Measurements from ENCODE around the gene HSBP1L1.

The HSBP1L1 gene

GRCh38 chr18:79941473-79942119, 22.8 kb upstream of the HSBP1L1 start:
- Histone ChIP-seq H2BK12ac (ENCODE audit: low read length) (no peak overlapping the region), H4K91ac (ENCODE audit: low read depth, low read length, poor library complexity) (no peak overlapping the region), H3K23ac (ENCODE audit: low read depth, low read length, poor library complexity) (peak overlapping the region; percentile 77), H3K79me1 (ENCODE audit: low read depth, low read length) (peaks cover 9% of the 10 kb centered on the region), H2AK5ac (ENCODE audit: low read depth, low read length) (no peak overlapping the region), H3K14ac (ENCODE audit: low read length) (peak overlapping the region; percentile 3), H2BK15ac (ENCODE audit: low read length) (no peak overlapping the region), H3K27me3 (ENCODE audit: control insufficient read depth in 3 of 3, insufficient read depth in 3 of 3, low read depth in 1 of 3, low read length in 3 of 3) (no peaks in the 10 kb centered on the region), H3K4me3 (ENCODE audit: low read length in 2 of 2) (no peak overlapping the region), H3K4me1 (ENCODE audit: control insufficient read depth in 2 of 2, insufficient read depth in 1 of 2, low read depth in 1 of 2, low read length in 2 of 2) (peaks cover 0 to 5% of the 10 kb centered on the region in 2 donors), H2BK120ac (ENCODE audit: low read depth, low read length) (no peak overlapping the region), H3K27ac (replicated peaks; ENCODE audit: low read length) (no peak overlapping the region), H3K36me3 (replicated peaks in 1 of 2; ENCODE audit: control insufficient read depth in 2 of 2, insufficient read depth in 2 of 2, low read length in 2 of 2) (peaks cover 8 to 58% of the 10 kb centered on the region in 2 donors), H4K8ac (ENCODE audit: low read depth, low read length) (no peak overlapping the region), H3K4me2 (ENCODE audit: insufficient read depth, low read length, poor library complexity, severe bottlenecking) (no peak overlapping the region), H3K4ac (ENCODE audit: low read length) (no peak overlapping the region), H2AFZ (ENCODE audit: low read length) (no peak overlapping the region), H3K9me3 (replicated peaks in 1 of 2; ENCODE audit: control insufficient read depth in 2 of 2, insufficient read depth in 1 of 2, low read depth in 1 of 2, low read length in 2 of 2) (peaks cover 0 to 11% of the 10 kb centered on the region in 2 donors), H3K18ac (ENCODE audit: low read length) (no peak overlapping the region), H2BK5ac (ENCODE audit: low read length) (no peak overlapping the region), H3K9ac (ENCODE audit: low read depth, low read length, poor library complexity) (no peak overlapping the region)
- no peak for DNase-seq (ENCODE audit: low spot score)
- WGBS, 2 donors (ENCODE audit: extremely low coverage in 2 of 2, insufficient read length in 2 of 2, insufficient replicate concordance in 1 of 2) = no CpG with 5 or more reads among the region's 16 CpGs

GRCh38 chr18:79942211-79942610, 22.2 kb upstream of the HSBP1L1 start:
- Histone ChIP-seq H2AK5ac (ENCODE audit: low read depth, low read length) (no peak overlapping the region), H2BK12ac (ENCODE audit: low read length) (no peak overlapping the region), H2AFZ (ENCODE audit: low read length) (no peak overlapping the region), H3K14ac (ENCODE audit: low read length) (no peak overlapping the region), H2BK5ac (ENCODE audit: low read length) (no peak overlapping the region), H3K27ac (replicated peaks; ENCODE audit: low read length) (no peak overlapping the region), H4K91ac (ENCODE audit: low read depth, low read length, poor library complexity) (no peak overlapping the region), H3K79me1 (ENCODE audit: low read depth, low read length) (peaks cover 9% of the 10 kb centered on the region), H3K36me3 (replicated peaks in 1 of 2; ENCODE audit: control insufficient read depth in 2 of 2, insufficient read depth in 2 of 2, low read length in 2 of 2) (peaks cover 8 to 57% of the 10 kb centered on the region in 2 donors), H3K9me3 (replicated peaks in 1 of 2; ENCODE audit: control insufficient read depth in 2 of 2, insufficient read depth in 1 of 2, low read depth in 1 of 2, low read length in 2 of 2) (peaks cover 0 to 11% of the 10 kb centered on the region in 2 donors), H3K18ac (ENCODE audit: low read length) (no peak overlapping the region), H4K8ac (ENCODE audit: low read depth, low read length) (no peak overlapping the region), H2BK15ac (ENCODE audit: low read length) (no peak overlapping the region), H3K27me3 (ENCODE audit: control insufficient read depth in 3 of 3, insufficient read depth in 3 of 3, low read depth in 1 of 3, low read length in 3 of 3) (no peaks in the 10 kb centered on the region), H3K23ac (ENCODE audit: low read depth, low read length, poor library complexity) (no peak overlapping the region), H3K4me2 (ENCODE audit: insufficient read depth, low read length, poor library complexity, severe bottlenecking) (no peak overlapping the region), H3K4me1 (ENCODE audit: control insufficient read depth in 2 of 2, insufficient read depth in 1 of 2, low read depth in 1 of 2, low read length in 2 of 2) (peaks cover 0 to 5% of the 10 kb centered on the region in 2 donors), H2BK120ac (ENCODE audit: low read depth, low read length) (no peak overlapping the region), H3K9ac (ENCODE audit: low read depth, low read length, poor library complexity) (no peak overlapping the region), H3K4me3 (ENCODE audit: low read length in 2 of 2) (no peak overlapping the region), H3K4ac (ENCODE audit: low read length) (no peak overlapping the region)
- WGBS, 2 donors (ENCODE audit: extremely low coverage in 2 of 2, insufficient read length in 2 of 2, insufficient replicate concordance in 1 of 2) = no CpG with 5 or more reads among the region's 7 CpGs
- no peak for DNase-seq (ENCODE audit: low spot score)

GRCh38 chr18:79942786-79943607, 21.4 kb upstream of the HSBP1L1 start:
- no peak overlapping the region for H4K91ac ChIP-seq (ENCODE audit: low read depth, low read length, poor library complexity)
- no peak overlapping the region for H3K4ac ChIP-seq (ENCODE audit: low read length)
- H3K79me1 ChIP-seq (ENCODE audit: low read depth, low read length) = peaks cover 12% of the 10 kb centered on the region
- H3K27me3 ChIP-seq (ENCODE audit: control insufficient read depth in 3 of 3, insufficient read depth in 3 of 3, low read depth in 1 of 3, low read length in 3 of 3) = no peaks in the 10 kb centered on the region
- no peak overlapping the region for H3K4me3 ChIP-seq (ENCODE audit: low read length in 2 of 2)
- H2BK15ac ChIP-seq (ENCODE audit: low read length) = no peak overlapping the region
- H3K4me1 ChIP-seq (ENCODE audit: control insufficient read depth in 2 of 2, insufficient read depth in 1 of 2, low read depth in 1 of 2, low read length in 2 of 2) = peaks cover 0 to 5% of the 10 kb centered on the region in 2 donors
- no peak overlapping the region for H3K18ac ChIP-seq (ENCODE audit: low read length)
- H2BK5ac ChIP-seq (ENCODE audit: low read length) = peak overlapping the region; percentile 5
- no peak overlapping the region for H2BK120ac ChIP-seq (ENCODE audit: low read depth, low read length)
- H3K9ac ChIP-seq (ENCODE audit: low read depth, low read length, poor library complexity) = no peak overlapping the region
- no peak overlapping the region for H3K14ac ChIP-seq (ENCODE audit: low read length)
- peaks cover 0 to 4% of the 10 kb centered on the region in 2 donors for H3K9me3 ChIP-seq (replicated peaks in 1 of 2; ENCODE audit: control insufficient read depth in 2 of 2, insufficient read depth in 1 of 2, low read depth in 1 of 2, low read length in 2 of 2)
- peaks cover 8 to 58% of the 10 kb centered on the region in 2 donors for H3K36me3 ChIP-seq (replicated peaks in 1 of 2; ENCODE audit: control insufficient read depth in 2 of 2, insufficient read depth in 2 of 2, low read length in 2 of 2)
- H3K4me2 ChIP-seq (ENCODE audit: insufficient read depth, low read length, poor library complexity, severe bottlenecking) = no peak overlapping the region
- DNase-seq (ENCODE audit: low spot score) = no peak
- no peak overlapping the region for H2BK12ac ChIP-seq (ENCODE audit: low read length)
- H3K23ac ChIP-seq (ENCODE audit: low read depth, low read length, poor library complexity) = no peak overlapping the region
- no peak overlapping the region for H4K8ac ChIP-seq (ENCODE audit: low read depth, low read length)
- WGBS, 2 donors (ENCODE audit: extremely low coverage in 2 of 2, insufficient read length in 2 of 2, insufficient replicate concordance in 1 of 2) = no CpG with 5 or more reads among the region's 31 CpGs
- no peak overlapping the region for H2AK5ac ChIP-seq (ENCODE audit: low read depth, low read length)
- H2AFZ ChIP-seq (ENCODE audit: low read length) = no peak overlapping the region
- no peak overlapping the region for H3K27ac ChIP-seq (replicated peaks; ENCODE audit: low read length)

GRCh38 chr18:79943608-79944125, 20.8 kb upstream of the HSBP1L1 start:
- Histone ChIP-seq H2BK12ac (ENCODE audit: low read length) (no peak overlapping the region), H2BK15ac (ENCODE audit: low read length) (no peak overlapping the region), H3K4me3 (ENCODE audit: low read length in 2 of 2) (no peak overlapping the region), H3K4me1 (ENCODE audit: control insufficient read depth in 2 of 2, insufficient read depth in 1 of 2, low read depth in 1 of 2, low read length in 2 of 2) (peaks cover 0 to 5% of the 10 kb centered on the region in 2 donors), H3K23ac (ENCODE audit: low read depth, low read length, poor library complexity) (peak overlapping the region; percentile 73), H2AK5ac (ENCODE audit: low read depth, low read length) (peak overlapping the region; percentile 43), H2BK5ac (ENCODE audit: low read length) (peak overlapping the region; percentile 5), H3K36me3 (replicated peaks in 1 of 2; ENCODE audit: control insufficient read depth in 2 of 2, insufficient read depth in 2 of 2, low read length in 2 of 2) (peaks cover 8 to 61% of the 10 kb centered on the region in 2 donors), H4K91ac (ENCODE audit: low read depth, low read length, poor library complexity) (no peak overlapping the region), H2AFZ (ENCODE audit: low read length) (no peak overlapping the region), H3K9me3 (replicated peaks in 1 of 2; ENCODE audit: control insufficient read depth in 2 of 2, insufficient read depth in 1 of 2, low read depth in 1 of 2, low read length in 2 of 2) (peaks cover 0 to 4% of the 10 kb centered on the region in 2 donors), H3K79me1 (ENCODE audit: low read depth, low read length) (peaks cover 10% of the 10 kb centered on the region), H2BK120ac (ENCODE audit: low read depth, low read length) (no peak overlapping the region), H3K18ac (ENCODE audit: low read length) (peak overlapping the region; percentile 5), H3K27ac (replicated peaks; ENCODE audit: low read length) (no peak overlapping the region), H4K8ac (ENCODE audit: low read depth, low read length) (no peak overlapping the region), H3K4ac (ENCODE audit: low read length) (no peak overlapping the region), H3K27me3 (ENCODE audit: control insufficient read depth in 3 of 3, insufficient read depth in 3 of 3, low read depth in 1 of 3, low read length in 3 of 3) (no peaks in the 10 kb centered on the region), H3K4me2 (ENCODE audit: insufficient read depth, low read length, poor library complexity, severe bottlenecking) (no peak overlapping the region), H3K9ac (ENCODE audit: low read depth, low read length, poor library complexity) (no peak overlapping the region), H3K14ac (ENCODE audit: low read length) (no peak overlapping the region)
- DNase-seq (ENCODE audit: low spot score) = no peak
- WGBS, 2 donors (ENCODE audit: extremely low coverage in 2 of 2, insufficient read length in 2 of 2, insufficient replicate concordance in 1 of 2) = no CpG with 5 or more reads among the region's 20 CpGs

Data from neuronal stem cell (in vitro differentiated cells).